Choroid plexus epithelial cell (primary cell): Measurements from ENCODE around the gene HSPBP1.
A peak's percentile ranks its signal among the peaks of the same experiment; 100 is the strongest.

ENCODE experiments used
- DNase-seq: peaks from one replicate; pipeline ENCODE4 v3.0.0-alpha.2; 2010; ENCODE audit warnings: low read depth
- H3K4me3 ChIP-seq: 2 replicates; pipeline ENCODE4 v1.5.1; 2011; ENCODE audit warnings: low read depth, mild to moderate bottlenecking, control low read depth, low read length, moderate library complexity
- TF ChIP-seq, protein P1 (sequence below): conservative IDR thresholded peaks from 2 replicates; pipeline ENCODE4 v1.5.1; 2011; ENCODE audit warnings: low read depth, mild to moderate bottlenecking, control low read depth, inconsistent platforms, low read length, moderate library complexity

HSPBP1 gene

DNA sequence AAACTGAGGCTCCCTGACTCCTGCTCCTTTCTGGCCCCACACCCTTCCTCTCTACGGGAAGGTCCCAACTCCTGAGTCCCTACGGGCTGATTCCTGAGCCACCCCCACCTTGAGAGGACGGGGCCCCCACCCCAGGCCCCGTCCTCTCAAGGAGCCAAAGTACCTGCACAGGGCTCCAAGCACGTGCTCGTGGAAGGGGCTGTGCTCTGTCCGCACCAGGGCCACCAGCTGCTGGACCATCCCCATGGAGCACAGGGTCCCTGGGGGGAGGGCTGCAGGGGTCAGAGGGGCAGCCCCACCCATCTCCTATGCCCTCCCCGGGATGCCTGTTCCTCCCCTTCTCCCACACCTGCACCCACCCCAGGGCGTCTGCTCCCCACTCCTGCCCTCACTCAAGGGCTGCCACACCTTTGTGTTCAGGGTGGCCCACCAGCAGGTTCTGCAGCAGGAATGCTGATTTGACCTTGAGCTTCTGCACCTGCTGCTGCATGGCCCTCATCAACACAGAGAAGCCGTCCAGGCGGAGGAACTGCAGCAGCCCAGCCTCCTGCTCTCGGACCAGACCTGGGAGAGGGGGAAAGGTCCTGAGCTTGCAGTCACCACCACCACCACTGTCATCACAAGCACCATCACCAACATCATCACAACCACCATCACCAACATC is 14.1 kb downstream of the HSPBP1 start:
- DNase-seq: no peak
- H3K4me3 ChIP-seq: no peak overlapping the region
- TF ChIP-seq, protein P1, sequence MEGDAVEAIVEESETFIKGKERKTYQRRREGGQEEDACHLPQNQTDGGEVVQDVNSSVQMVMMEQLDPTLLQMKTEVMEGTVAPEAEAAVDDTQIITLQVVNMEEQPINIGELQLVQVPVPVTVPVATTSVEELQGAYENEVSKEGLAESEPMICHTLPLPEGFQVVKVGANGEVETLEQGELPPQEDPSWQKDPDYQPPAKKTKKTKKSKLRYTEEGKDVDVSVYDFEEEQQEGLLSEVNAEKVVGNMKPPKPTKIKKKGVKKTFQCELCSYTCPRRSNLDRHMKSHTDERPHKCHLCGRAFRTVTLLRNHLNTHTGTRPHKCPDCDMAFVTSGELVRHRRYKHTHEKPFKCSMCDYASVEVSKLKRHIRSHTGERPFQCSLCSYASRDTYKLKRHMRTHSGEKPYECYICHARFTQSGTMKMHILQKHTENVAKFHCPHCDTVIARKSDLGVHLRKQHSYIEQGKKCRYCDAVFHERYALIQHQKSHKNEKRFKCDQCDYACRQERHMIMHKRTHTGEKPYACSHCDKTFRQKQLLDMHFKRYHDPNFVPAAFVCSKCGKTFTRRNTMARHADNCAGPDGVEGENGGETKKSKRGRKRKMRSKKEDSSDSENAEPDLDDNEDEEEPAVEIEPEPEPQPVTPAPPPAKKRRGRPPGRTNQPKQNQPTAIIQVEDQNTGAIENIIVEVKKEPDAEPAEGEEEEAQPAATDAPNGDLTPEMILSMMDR: no peak

DNA sequence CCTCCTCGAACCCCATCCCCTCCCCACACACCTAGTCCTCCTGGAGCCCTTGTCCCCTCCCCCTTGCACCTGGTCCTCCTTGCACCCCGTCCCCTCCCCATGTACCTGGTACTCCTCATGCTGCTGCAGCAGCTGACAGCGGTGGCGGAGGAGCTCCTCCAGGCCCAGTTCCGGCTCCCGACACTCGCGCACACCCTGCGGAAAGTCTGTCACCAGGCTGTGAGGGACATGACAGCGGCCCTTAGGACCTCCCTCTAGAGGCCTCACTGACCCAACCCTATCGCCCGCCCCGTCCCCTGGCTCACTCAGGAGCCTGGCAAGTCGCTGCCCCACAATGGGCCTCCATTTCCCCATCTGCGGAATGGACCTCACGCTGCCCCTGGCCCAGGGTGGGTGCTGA is 14.7 kb downstream of the HSPBP1 start:
- DNase-seq: no peak
- TF ChIP-seq, protein P1: no peak
- no peak overlapping the region for H3K4me3 ChIP-seq

DNA sequence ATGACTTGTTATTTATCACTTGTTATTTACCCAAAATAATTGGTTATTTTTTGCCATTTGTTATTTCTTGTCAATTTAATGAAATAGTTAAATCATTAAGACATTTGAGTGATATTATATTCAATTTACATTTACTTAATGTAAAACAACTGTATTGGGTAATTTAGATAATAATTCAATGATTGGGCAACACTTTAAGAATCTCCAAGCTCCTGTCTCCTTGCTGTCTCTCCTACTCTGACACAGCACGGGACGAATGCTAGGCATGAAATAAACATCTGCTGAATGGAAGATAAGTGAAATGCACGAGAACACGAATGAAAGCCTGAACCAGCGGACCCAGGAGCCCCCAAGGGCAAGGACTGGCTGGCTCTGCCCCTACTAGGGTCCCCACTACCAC is 15.4 kb downstream of the HSPBP1 start:
- TF ChIP-seq, protein P1: no peak
- H3K4me3 ChIP-seq: no peak overlapping the region
- no peak for DNase-seq

DNA sequence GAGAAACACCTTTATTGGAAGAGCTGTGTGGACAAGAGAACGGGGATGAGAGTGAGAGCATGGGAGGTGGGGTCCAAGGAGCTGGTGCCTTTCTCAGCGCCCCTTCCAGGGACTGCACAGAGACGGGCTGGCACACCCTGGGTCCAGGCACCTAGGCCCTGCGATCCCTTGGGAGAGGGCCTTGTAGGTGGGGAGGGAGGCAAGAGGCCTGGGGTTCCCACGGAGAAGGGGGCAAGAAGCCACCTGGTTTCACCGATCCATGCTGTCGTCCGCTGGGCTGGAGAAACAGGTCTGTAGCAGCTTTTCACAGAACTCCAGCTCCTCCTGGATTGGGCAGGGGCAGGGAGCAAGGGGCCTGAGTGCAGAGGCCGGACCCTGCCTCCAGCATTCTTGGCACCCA is 17.6 kb downstream of the HSPBP1 start:
- TF ChIP-seq, protein P1: no peak
- H3K4me3 ChIP-seq: no peak overlapping the region
- no peak for DNase-seq

DNA sequence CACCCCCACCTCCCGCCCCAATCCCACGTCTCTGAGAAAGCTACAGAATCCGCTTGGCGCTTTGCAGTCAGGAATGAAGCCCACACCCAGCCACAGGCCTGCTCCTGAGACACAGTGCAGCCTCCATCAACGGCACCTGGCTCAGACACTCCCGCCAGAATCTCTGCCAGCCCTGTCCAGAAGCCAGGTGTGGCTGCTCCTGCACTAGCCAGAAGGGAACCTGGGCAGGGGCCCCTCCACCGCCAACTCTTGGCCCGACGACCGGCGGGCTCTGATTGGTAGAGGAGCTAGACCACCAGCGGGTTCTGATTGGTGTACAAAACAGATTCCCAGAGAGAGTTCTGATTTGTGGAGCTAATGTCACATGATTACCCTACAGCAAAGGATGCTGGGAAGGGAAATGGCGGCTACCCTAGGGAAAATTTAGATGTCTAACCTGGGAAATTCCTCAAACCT is 18.2 kb downstream of the HSPBP1 start:
- TF ChIP-seq, protein P1: no peak
- no peak for DNase-seq
- H3K4me3 ChIP-seq: no peak overlapping the region

DNA sequence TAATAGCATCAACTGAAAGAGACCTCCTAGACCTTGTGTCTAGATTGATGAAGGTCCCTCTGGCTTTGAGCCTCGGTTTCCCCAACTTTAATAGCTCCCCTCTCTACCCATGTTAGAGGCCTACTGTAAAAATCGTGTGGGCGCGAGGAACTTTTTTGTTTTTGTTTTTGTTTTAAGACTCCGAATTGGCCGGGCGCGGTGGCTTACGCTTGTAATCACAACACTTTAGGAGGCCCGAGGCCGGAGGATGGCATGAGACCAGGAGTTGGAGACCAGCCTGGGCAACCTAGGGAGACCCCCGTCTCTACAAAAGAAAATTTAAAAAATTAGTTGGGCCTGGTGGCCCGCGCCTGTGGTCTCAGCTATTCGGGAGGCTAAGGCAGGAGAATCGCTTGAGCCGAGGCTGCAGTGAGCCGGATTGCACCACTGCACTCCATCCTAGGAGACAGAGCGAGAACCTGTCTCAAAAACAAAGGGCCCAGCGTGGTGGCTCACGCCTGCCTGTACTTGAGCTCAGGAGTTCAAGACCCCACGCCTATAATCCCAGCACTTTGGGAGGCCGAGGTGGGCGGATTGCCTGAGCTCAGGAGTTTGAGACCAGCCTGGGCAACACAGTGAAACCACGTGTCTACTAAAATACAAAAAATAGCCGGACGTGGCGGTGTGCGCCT is 20.2 kb downstream of the HSPBP1 start:
- TF ChIP-seq, protein P1: no peak
- DNase-seq: peak; percentile 14
- peak overlapping the region; percentile 56 for H3K4me3 ChIP-seq
